K562 (cell line): ENCODE data around the gene UNC119. TPM values are rescaled to one million over a fixed set of nuclear protein-coding genes. Genes with fewer than 3 reads are reported as not detected.

Experiments used
- CREM ChIP-seq: IDR thresholded peaks from 2 replicates; pipeline ENCODE4 v1.6.1; 2014; ENCODE audit warnings: antibody characterized with exemption, low read depth
- CTBP1 ChIP-seq: fragments of 450-650 bp; IDR thresholded peaks from 2 replicates; pipeline ENCODE4 v1.6.1; 2016; ENCODE audit warnings: borderline replicate concordance
- DPF2 ChIP-seq: fragments of 450-650 bp; IDR thresholded peaks from 2 replicates; pipeline ENCODE4 v1.6.1; 2016
- FOXA3 ChIP-seq, 2 experiments: fragments of 450-650 bp in 1 of 2; sonication (generic) in 1 of 2; formaldehyde crosslinking; IDR thresholded peaks in 1 of 2; conservative IDR thresholded peaks in 1 of 2; 2 replicates each; pipeline versions ENCODE4 v1.4.0 to v1.8.0; 2020 to 2022; ENCODE audit warnings: mild to moderate bottlenecking in 2 of 2, missing genetic modification reagents in 1 of 2
- FOXJ3 ChIP-seq: sonication (generic); formaldehyde crosslinking; IDR thresholded peaks from 2 replicates; pipeline ENCODE4 v1.4.0; 2020; ENCODE audit warnings: mild to moderate bottlenecking, missing genetic modification reagents
- GABPA ChIP-seq: fragments of 200-800 bp; sonication (Bioruptor generic); conservative IDR thresholded peaks from 2 replicates; pipeline ENCODE4 v1.6.1; 2016; ENCODE audit warnings: low read depth, missing genetic modification characterization, missing compliant biosample characterization
- GTF2E2 ChIP-seq: fragments of 200-800 bp; sonication (Bioruptor generic); IDR thresholded peaks from 2 replicates; pipeline ENCODE4 v1.6.1; 2016; ENCODE audit warnings: missing genetic modification characterization, missing compliant biosample characterization
- HMGN3 ChIP-seq: IDR thresholded peaks from 2 replicates; pipeline ENCODE4 v1.6.1; 2011; ENCODE audit warnings: borderline replicate concordance, low read depth, mild to moderate bottlenecking, mixed read lengths, low read length; ENCODE audit not compliant: insufficient read length; ENCODE audit errors: extremely low read depth
- ILK ChIP-seq: fragments of 450-650 bp; IDR thresholded peaks from 2 replicates; pipeline ENCODE4 v1.6.1; 2016; ENCODE audit warnings: missing genetic modification characterization, low read depth, mild to moderate bottlenecking, missing compliant biosample characterization, moderate library complexity, borderline replicate concordance
- LARP7 ChIP-seq: fragments of 450-650 bp; IDR thresholded peaks from 2 replicates; pipeline ENCODE4 v1.6.1; 2016
- MTA3 ChIP-seq: fragments of 450-650 bp; formaldehyde crosslinking; IDR thresholded peaks from 2 replicates; pipeline ENCODE4 v1.6.1; 2017; ENCODE audit warnings: mild to moderate bottlenecking, borderline replicate concordance
- POLR2AphosphoS5 ChIP-seq: IDR thresholded peaks from 2 replicates; pipeline ENCODE4 v1.6.1; 2011; ENCODE audit warnings: mild to moderate bottlenecking, low read depth, low read length, moderate library complexity; ENCODE audit not compliant: control insufficient read depth, insufficient read depth
- RBM25 ChIP-seq: fragments of 200-400 bp; formaldehyde crosslinking; IDR thresholded peaks from 2 replicates; pipeline ENCODE4 v1.6.1; 2018; ENCODE audit warnings: low read length, low read depth, moderate library complexity; ENCODE audit not compliant: severe bottlenecking
- SMARCA5 ChIP-seq: fragments of 450-650 bp; IDR thresholded peaks from 2 replicates; pipeline ENCODE4 v1.6.1; 2016
- SP2 ChIP-seq: IDR thresholded peaks from 2 replicates; pipeline ENCODE4 v1.6.1; 2011; ENCODE audit warnings: mild to moderate bottlenecking, low read depth, low read length, moderate library complexity; ENCODE audit not compliant: poor library complexity, severe bottlenecking; ENCODE audit errors: extremely low read depth
- SREBF2 ChIP-seq: sonication (generic); formaldehyde crosslinking; IDR thresholded peaks from 2 replicates; pipeline ENCODE4 v1.4.0; 2020; ENCODE audit warnings: mild to moderate bottlenecking, missing genetic modification reagents
- SUPT5H ChIP-seq: fragments of 450-650 bp; IDR thresholded peaks from 2 replicates; pipeline ENCODE4 v1.6.1; 2016
- TAF1 ChIP-seq: IDR thresholded peaks from 2 replicates; pipeline ENCODE4 v1.6.1; 2011; ENCODE audit warnings: mild to moderate bottlenecking, low read length, moderate library complexity; ENCODE audit not compliant: insufficient read depth, control insufficient read depth, severe bottlenecking; ENCODE audit errors: extremely low read depth
- TAF7 ChIP-seq: fragments of 450-650 bp; IDR thresholded peaks from 2 replicates; pipeline ENCODE4 v1.6.1; 2016; ENCODE audit warnings: missing genetic modification characterization, missing compliant biosample characterization
- ZFX ChIP-seq: sonication (generic); formaldehyde crosslinking; IDR thresholded peaks from 2 replicates; pipeline ENCODE4 v1.8.0; 2022; ENCODE audit warnings: mild to moderate bottlenecking, missing genetic modification reagents, moderate library complexity
- ZNF354B ChIP-seq: fragments of 250-450 bp; sonication (Bioruptor Pico); IDR thresholded peaks from 2 replicates; pipeline ENCODE4 v1.4.0; 2020
- ZNF695 ChIP-seq: fragments of 450-650 bp; formaldehyde crosslinking; IDR thresholded peaks from 2 replicates; pipeline ENCODE4 v1.4.0; 2020; ENCODE audit warnings: mild to moderate bottlenecking, moderate library complexity
- polyA plus RNA-seq, 8 experiments: library from polyadenylated mRNA; depleted of rRNA in 4 of 8; stranded (reverse) in 5 of 8; unstranded in 3 of 8; fragments of >200 nt; fragmentation: Nextera tagmentation in 2 of 8; fragmentation: Illumina TruSeq in 1 of 8; extraction: Ambion mirVana in 2 of 8; extraction: Trizol in 1 of 8; gene quantifications; 2 replicates each; pipeline versions ENCODE4 v1.2.1 to v1.2.3, GENCODE V29; 2011 to 2014; ENCODE audit warnings: inconsistent platforms in 1 of 8, missing spikeins in 1 of 8
- total RNA-seq, 7 experiments: library from RNA; depleted of rRNA in 6 of 7; stranded (reverse); fragments of >200 nt in 6 of 7; fragmentation: Illumina TruSeq in 2 of 7; extraction: Trizol in 2 of 7; gene quantifications; 2 replicates each; pipeline versions ENCODE4 v1.2.1 to v1.2.3, GENCODE V29; 2011 to 2021; ENCODE audit warnings: low replicate concordance in 1 of 7
- TF ChIP-seq, protein P1 (sequence below), 3 experiments: fragments of 200-800 bp in 1 of 3; fragments of 250-450 bp in 1 of 3; fragments of 450-650 bp in 1 of 3; sonication (Bioruptor Pico) in 1 of 3; sonication (Bioruptor generic) in 1 of 3; formaldehyde crosslinking in 1 of 3; IDR thresholded peaks; 2 replicates each; pipeline versions ENCODE4 v1.6.1 to v1.8.0; 2016 to 2022; ENCODE audit warnings: mild to moderate bottlenecking in 2 of 3, missing genetic modification characterization in 2 of 3, missing compliant biosample characterization in 1 of 3, moderate library complexity in 1 of 3
- TF ChIP-seq, protein P2 (sequence below), 2 experiments: fragments of 450-650 bp; IDR thresholded peaks; 2 replicates each; pipeline ENCODE4 v1.6.1; 2016

The UNC119 gene
- total and polyA plus RNA-seq, 9 of the 15 experiments (the other 6 are each of a cell fraction or from before 2014, with no cell fraction given) = 0.37 to 47.7 (median 16.3) TPM

DNA sequence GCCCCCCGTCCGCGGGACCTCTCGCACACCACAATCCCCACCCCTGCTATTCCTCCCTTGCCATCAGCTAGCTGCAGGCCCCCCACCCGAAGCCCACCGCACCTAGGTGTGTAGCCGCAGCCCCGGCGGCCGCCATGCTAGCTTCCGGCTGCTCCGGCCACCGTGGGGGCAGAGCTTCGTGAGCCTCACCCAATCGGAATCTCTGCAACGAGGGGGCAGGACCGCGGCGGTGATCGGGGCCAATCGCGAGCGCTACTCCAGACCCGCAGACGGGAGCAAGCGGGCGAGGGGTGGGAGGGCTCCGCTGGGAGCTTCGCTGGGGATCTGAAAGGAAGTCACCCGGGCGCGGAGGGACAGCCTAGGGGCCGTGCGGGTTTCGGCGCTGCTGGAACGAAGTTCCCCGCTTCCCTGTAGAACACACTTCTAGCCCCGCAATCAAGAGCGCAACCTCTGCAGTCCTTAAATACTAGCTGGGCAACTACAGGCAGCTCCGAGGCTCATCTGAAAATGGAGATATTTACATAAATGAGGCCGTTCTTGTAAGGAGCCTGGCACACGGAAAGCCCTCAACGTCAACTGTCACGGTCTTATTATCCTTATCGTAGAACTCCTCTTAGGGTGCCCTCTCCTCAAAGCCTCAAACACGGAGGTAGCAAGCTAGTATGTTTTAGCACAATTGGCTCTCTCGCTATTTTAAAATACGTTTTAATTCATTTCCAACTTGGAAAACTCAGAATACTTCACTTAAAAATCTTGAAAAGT is 19.1 kb upstream of the UNC119 start, which contains the start of gene PIGS (continued):
- TF ChIP-seq HMGN3 (peak; percentile 71), POLR2AphosphoS5 (peak; percentile 80), SMARCA5 (no peak), GTF2E2 (tag) (peak; percentile 47; the same call in 1 of the 2 replicates), DPF2 (peak; percentile 6; the same call in 1 of the 2 replicates), MTA3 (peak; percentile 20; the same call in 1 of the 2 replicates), ILK (tag) (no peak), FOXJ3 (no peak), SP2 (peak; percentile 57), FOXA3 (CRISPR knock-in tag; conservative IDR thresholded peaks at IDR 0.05 in 1 of 2, IDR thresholded peaks at IDR 0.05 in 1 of 2) (peak in 1 of 2 experiments; percentile 10; a peak in 1 of 4 replicates), RBM25 (peak; percentile 86), TAF1 (peak; percentile 94), LARP7 (no peak), SREBF2 (no peak), CTBP1 (peak; percentile 43; the same call in 1 of the 2 replicates), SUPT5H (peak; percentile 86), ZNF695 (CRISPR knock-in tag) (no peak), CREM (peak; percentile 65), ZNF354B (CRISPR knock-in tag) (no peak), TAF7 (peak; percentile 52), ZFX (peak; percentile 7; the same call in 1 of the 2 replicates), GABPA (peak; percentile 90)
- TF ChIP-seq, protein P1, sequence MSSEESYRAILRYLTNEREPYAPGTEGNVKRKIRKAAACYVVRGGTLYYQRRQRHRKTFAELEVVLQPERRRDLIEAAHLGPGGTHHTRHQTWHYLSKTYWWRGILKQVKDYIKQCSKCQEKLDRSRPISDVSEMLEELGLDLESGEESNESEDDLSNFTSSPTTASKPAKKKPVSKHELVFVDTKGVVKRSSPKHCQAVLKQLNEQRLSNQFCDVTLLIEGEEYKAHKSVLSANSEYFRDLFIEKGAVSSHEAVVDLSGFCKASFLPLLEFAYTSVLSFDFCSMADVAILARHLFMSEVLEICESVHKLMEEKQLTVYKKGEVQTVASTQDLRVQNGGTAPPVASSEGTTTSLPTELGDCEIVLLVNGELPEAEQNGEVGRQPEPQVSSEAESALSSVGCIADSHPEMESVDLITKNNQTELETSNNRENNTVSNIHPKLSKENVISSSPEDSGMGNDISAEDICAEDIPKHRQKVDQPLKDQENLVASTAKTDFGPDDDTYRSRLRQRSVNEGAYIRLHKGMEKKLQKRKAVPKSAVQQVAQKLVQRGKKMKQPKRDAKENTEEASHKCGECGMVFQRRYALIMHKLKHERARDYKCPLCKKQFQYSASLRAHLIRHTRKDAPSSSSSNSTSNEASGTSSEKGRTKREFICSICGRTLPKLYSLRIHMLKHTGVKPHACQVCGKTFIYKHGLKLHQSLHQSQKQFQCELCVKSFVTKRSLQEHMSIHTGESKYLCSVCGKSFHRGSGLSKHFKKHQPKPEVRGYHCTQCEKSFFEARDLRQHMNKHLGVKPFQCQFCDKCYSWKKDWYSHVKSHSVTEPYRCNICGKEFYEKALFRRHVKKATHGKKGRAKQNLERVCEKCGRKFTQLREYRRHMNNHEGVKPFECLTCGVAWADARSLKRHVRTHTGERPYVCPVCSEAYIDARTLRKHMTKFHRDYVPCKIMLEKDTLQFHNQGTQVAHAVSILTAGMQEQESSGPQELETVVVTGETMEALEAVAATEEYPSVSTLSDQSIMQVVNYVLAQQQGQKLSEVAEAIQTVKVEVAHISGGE (CRISPR knock-in tag; IDR thresholded peaks at IDR 0.05) = peak; percentile 80 to 98 (median 85); a peak in 5 of 6 replicates
- TF ChIP-seq, protein P2, sequence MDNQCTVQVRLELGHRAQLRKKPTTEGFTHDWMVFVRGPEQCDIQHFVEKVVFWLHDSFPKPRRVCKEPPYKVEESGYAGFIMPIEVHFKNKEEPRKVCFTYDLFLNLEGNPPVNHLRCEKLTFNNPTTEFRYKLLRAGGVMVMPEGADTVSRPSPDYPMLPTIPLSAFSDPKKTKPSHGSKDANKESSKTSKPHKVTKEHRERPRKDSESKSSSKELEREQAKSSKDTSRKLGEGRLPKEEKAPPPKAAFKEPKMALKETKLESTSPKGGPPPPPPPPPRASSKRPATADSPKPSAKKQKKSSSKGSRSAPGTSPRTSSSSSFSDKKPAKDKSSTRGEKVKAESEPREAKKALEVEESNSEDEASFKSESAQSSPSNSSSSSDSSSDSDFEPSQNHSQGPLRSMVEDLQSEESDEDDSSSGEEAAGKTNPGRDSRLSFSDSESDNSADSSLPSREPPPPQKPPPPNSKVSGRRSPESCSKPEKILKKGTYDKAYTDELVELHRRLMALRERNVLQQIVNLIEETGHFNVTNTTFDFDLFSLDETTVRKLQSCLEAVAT (IDR thresholded peaks at IDR 0.05) = no peak
